Thoracic aorta (tissue), 2 donors: ENCODE results near the gene ELFN1. TPM values are rescaled to one million over a fixed set of nuclear protein-coding genes. Genes with fewer than 3 reads are reported as not detected.

Experiments used
- ATAC-seq: fragments of 150-250 bp; one replicate; pipeline ENCODE4 v1.8.0; 2017; ENCODE audit warnings: low read depth; ENCODE audit not compliant: insufficient number of reproducible peaks, low FRiP score
- DNase-seq: peaks from one replicate; pipeline ENCODE4 v3.0.0-alpha.2; 2020; ENCODE audit warnings: low spot score
- H3K27ac ChIP-seq, 2 donors: fragments of 200-600 bp; sonication (generic); 1 replicate in 1 of 2; 2 replicates in 1 of 2; pipeline ENCODE4 v1.5.1; 2016; ENCODE audit warnings: mild to moderate bottlenecking in 2 of 2, moderate library complexity in 2 of 2
- H3K27me3 ChIP-seq: fragments of 200-600 bp; sonication (generic); replicated peaks from 2 replicates; pipeline ENCODE4 v1.6.0; 2016; ENCODE audit warnings: mild to moderate bottlenecking; ENCODE audit not compliant: insufficient read depth
- H3K36me3 ChIP-seq: fragments of 200-600 bp; sonication (generic); one replicate; pipeline ENCODE4 v1.5.1; 2016
- H3K4me1 ChIP-seq, 2 donors: fragments of 200-600 bp; sonication (generic); 1 replicate in 1 of 2; 2 replicates in 1 of 2; pipeline versions ENCODE4 v1.5.1 to v1.6.0; 2016; ENCODE audit warnings: low read depth in 2 of 2, mild to moderate bottlenecking in 1 of 2; ENCODE audit not compliant: control insufficient read depth in 1 of 2
- H3K4me3 ChIP-seq: fragments of 200-600 bp; sonication (generic); 2 replicates; pipeline ENCODE4 v1.5.1; 2016; ENCODE audit warnings: mild to moderate bottlenecking
- H3K9me3 ChIP-seq: fragments of 200-600 bp; sonication (generic); 2 replicates; pipeline ENCODE4 v1.5.1; 2016
- CTCF ChIP-seq: fragments of 200-600 bp; sonication (generic); IDR thresholded peaks from one replicate; pipeline ENCODE4 v1.5.1; 2019; ENCODE audit warnings: antibody characterized with exemption
- total RNA-seq, 2 donors: library from RNA; depleted of rRNA; stranded (reverse); fragments of >200 nt; gene quantifications; one replicate each; pipeline versions ENCODE4 v1.1.0 to v1.2.3, GENCODE V29; 2016

The ELFN1 gene
- total RNA-seq, 2 donors from 2014 or later = 0.81 to 0.85 TPM

DNA sequence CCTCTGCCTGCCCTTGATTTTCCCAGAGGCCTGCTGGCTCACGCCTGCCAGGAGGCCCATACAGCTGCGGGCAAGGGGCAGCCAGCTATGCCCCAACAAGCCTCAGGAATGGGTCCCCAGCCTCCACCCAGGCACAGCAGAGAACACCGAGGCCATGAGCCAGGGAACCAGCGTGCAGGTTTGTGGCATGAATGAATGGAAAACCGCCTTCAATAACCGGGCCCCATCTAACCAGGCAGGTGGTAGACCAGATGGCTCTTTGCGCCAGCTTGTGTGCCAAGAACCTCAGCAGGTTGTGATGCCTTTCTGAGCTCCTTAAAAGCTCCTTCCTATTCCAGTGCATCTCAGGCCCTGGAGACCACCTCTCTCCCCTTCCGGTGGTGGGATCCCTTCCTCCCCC, 50.2 kb downstream of the ELFN1 start:
- Histone ChIP-seq H3K36me3 (no peaks in the 10 kb centered on the region), H3K4me3 (no peak overlapping the region), H3K4me1 (no peaks in the 10 kb centered on the region), H3K27ac (no peak overlapping the region), H3K27me3 (no peaks in the 10 kb centered on the region), H3K9me3 (peaks cover 2% of the 10 kb centered on the region)
- no peak for TF ChIP-seq CTCF
- DNase-seq (no peak), ATAC-seq (no peak)

- no peak for TF ChIP-seq CTCF
- DNase-seq = no peak
- Histone ChIP-seq H3K9me3 (peaks cover 2% of the 10 kb centered on the region), H3K27me3 (no peaks in the 10 kb centered on the region), H3K4me3 (no peak overlapping the region), H3K4me1 (no peaks in the 10 kb centered on the region), H3K36me3 (no peaks in the 10 kb centered on the region), H3K27ac (no peak overlapping the region)
- no peak for ATAC-seq
These were observed 51.1 kb downstream of the ELFN1 start for GRCh38 chr7:1721047-1721690.

DNA sequence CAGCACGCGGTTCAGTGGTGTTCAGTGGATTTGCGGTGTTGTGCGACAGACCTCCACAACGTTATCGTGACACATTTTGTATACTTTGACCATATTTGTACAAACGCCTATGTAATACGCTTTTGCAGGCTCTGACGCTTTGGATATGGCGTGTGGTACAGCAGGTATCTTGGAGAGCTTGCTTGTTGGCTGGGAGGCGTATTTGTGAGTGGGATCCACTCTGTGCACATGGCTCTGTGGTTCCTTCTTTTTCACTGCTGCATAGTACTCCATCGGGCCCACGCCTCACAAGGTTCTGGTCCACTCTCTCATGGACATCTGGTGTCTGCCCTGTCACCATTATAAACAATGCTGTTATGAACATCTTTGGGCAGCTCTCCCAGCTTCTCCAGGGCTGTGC, 53.2 kb downstream of the ELFN1 start:
- DNase-seq = no peak
- no peaks in the 10 kb centered on the region for H3K27me3 ChIP-seq
- peaks cover 2% of the 10 kb centered on the region for H3K9me3 ChIP-seq
- no peak for ATAC-seq
- no peaks in the 10 kb centered on the region for H3K4me1 ChIP-seq
- H3K4me3 ChIP-seq = no peak overlapping the region
- no peaks in the 10 kb centered on the region for H3K36me3 ChIP-seq
- no peak for TF ChIP-seq CTCF
- no peak overlapping the region for H3K27ac ChIP-seq

- no peak overlapping the region for H3K4me3 ChIP-seq
- no peak overlapping the region for H3K27ac ChIP-seq
- no peaks in the 10 kb centered on the region for H3K4me1 ChIP-seq
- ATAC-seq (no peak), DNase-seq (no peak)
- peaks cover 7% of the 10 kb centered on the region for H3K9me3 ChIP-seq
- no peak for TF ChIP-seq CTCF
- no peaks in the 10 kb centered on the region for H3K27me3 ChIP-seq
- no peaks in the 10 kb centered on the region for H3K36me3 ChIP-seq
These were observed 54.2 kb downstream of the ELFN1 start for GRCh38 chr7:1724118-1724910.

- no peak for ATAC-seq
- DNase-seq = no peak
- no peak overlapping the region for H3K4me3 ChIP-seq
- no peak for TF ChIP-seq CTCF
- peaks cover 10% of the 10 kb centered on the region for H3K9me3 ChIP-seq
- H3K27me3 ChIP-seq = no peaks in the 10 kb centered on the region
- no peaks in the 10 kb centered on the region for H3K4me1 ChIP-seq
- H3K27ac ChIP-seq = no peak overlapping the region
- no peaks in the 10 kb centered on the region for H3K36me3 ChIP-seq
These were observed 55.2 kb downstream of the ELFN1 start for GRCh38 chr7:1725199-1725690.
